WTC11 (cell line): ENCODE data around the gene ZNF335.

Experiments
- ATF1 ChIP-seq: sonication (generic); formaldehyde crosslinking; IDR thresholded peaks from 2 replicates; pipeline ENCODE4 v1.8.1; 2023; ENCODE audit warnings: mild to moderate bottlenecking, moderate library complexity, missing genetic modification reagents
- CBFB ChIP-seq: sonication (generic); formaldehyde crosslinking; IDR thresholded peaks from 2 replicates; pipeline ENCODE4 v1.8.1; 2022; ENCODE audit warnings: mild to moderate bottlenecking, low read depth, missing genetic modification reagents
- ZNF121 ChIP-seq: sonication (generic); formaldehyde crosslinking; IDR thresholded peaks from 2 replicates; pipeline ENCODE4 v1.8.0; 2023; ENCODE audit warnings: missing genetic modification reagents
- TF ChIP-seq, protein P1 (sequence below): fragments of 200-600 bp; IDR thresholded peaks from 2 replicates; pipeline ENCODE4 v1.8.0; 2022; ENCODE audit warnings: antibody characterized with exemption

DNA sequence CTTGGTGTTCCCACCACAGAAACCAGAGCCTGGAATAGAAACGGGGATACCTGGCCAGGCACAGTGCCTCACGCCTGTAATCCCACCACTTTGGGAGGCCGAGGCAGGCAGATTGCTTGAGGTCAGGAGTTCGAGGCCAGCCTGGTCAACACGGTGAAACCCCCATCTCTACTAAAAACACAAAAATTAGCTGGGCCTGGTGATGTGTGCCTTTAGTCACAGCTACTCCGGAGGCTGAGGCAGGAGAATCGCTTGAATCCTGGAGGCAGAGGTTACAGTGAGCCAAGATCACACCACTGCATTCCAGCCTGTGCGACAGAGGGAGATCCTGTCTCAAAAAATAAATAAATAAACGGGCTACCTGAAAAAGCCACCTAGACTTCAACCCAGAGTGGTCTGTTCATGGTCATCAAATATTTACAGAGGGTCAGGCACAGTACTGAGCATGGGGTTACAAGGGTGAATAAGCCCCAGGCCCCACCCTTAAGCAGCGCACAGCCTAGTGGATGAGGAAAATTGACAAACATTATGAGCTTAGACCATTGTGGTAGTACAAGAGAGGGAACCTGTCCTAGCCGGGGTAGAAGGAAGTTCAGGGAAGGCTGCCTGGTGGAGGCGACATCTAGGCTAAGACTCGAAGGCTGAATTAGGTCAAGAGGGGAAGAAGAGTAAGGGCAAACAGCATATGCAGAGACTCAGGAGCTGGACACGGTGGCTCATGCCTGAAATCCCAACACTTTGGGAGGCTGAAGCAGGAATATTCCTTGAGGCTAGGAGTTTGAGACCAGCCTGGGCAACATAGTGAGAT lies 44.7 kb downstream of the ZNF335 start:
- TF ChIP-seq CBFB (CRISPR knock-in tag), result no peak
- TF ChIP-seq, protein P1, sequence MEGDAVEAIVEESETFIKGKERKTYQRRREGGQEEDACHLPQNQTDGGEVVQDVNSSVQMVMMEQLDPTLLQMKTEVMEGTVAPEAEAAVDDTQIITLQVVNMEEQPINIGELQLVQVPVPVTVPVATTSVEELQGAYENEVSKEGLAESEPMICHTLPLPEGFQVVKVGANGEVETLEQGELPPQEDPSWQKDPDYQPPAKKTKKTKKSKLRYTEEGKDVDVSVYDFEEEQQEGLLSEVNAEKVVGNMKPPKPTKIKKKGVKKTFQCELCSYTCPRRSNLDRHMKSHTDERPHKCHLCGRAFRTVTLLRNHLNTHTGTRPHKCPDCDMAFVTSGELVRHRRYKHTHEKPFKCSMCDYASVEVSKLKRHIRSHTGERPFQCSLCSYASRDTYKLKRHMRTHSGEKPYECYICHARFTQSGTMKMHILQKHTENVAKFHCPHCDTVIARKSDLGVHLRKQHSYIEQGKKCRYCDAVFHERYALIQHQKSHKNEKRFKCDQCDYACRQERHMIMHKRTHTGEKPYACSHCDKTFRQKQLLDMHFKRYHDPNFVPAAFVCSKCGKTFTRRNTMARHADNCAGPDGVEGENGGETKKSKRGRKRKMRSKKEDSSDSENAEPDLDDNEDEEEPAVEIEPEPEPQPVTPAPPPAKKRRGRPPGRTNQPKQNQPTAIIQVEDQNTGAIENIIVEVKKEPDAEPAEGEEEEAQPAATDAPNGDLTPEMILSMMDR, result no peak
- no peak for TF ChIP-seq ATF1 (CRISPR knock-in tag)
- no peak for TF ChIP-seq ZNF121 (CRISPR knock-in tag)
